Measurements from ENCODE around the gene RNU6-7.

GRCh38 chr14:32166029-32166428 lies 35.8 kb upstream of the RNU6-7 start:
- TF ChIP-seq CTCF (conservative IDR thresholded peaks at IDR 0.05 in 1 of 2, IDR thresholded peaks at IDR 0.05 in 1 of 2; ENCODE audit: low read depth in 1 of 2, low read length in 2 of 2) (no peak), EZH2 (IDR thresholded peaks at IDR 0.05; ENCODE audit: low read length, missing control alignments) (no peak)

All from fibroblast of lung (primary cell).